ENCODE results near the gene EYS. TPM values are rescaled to one million over a fixed set of nuclear protein-coding genes. Genes with fewer than 3 reads are reported as not detected.

EYS gene
- total and polyA plus RNA-seq, 2 experiments from 2014 or later: under 0.01 to 0.15 TPM

DNA sequence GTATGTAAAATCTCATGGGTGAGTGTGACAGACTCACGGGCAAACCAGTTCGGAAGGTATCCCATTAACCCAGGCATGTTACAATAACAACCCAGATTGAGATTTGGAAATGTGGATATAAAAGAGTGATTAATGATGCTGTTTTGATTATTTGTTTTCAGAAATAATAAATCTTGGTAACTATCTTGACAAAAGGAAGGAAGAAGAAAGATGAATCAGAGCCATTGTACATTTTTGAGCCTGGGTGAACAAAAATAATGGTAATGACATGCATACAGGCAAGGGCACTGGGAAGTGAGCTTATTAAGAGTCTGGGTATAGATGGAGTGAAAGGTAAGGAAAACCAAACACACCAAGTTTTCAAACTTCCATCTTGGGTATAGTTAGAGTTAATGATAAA, 1209.4 kb downstream of the EYS start:
- no peaks in the 10 kb centered on the region for H3K36me3 ChIP-seq
- DNase-seq (ENCODE audit: low read depth in 1 of 2, low spot score in 1 of 2): no peak
- H3K27ac ChIP-seq: no peak overlapping the region
- TF ChIP-seq, protein P1, sequence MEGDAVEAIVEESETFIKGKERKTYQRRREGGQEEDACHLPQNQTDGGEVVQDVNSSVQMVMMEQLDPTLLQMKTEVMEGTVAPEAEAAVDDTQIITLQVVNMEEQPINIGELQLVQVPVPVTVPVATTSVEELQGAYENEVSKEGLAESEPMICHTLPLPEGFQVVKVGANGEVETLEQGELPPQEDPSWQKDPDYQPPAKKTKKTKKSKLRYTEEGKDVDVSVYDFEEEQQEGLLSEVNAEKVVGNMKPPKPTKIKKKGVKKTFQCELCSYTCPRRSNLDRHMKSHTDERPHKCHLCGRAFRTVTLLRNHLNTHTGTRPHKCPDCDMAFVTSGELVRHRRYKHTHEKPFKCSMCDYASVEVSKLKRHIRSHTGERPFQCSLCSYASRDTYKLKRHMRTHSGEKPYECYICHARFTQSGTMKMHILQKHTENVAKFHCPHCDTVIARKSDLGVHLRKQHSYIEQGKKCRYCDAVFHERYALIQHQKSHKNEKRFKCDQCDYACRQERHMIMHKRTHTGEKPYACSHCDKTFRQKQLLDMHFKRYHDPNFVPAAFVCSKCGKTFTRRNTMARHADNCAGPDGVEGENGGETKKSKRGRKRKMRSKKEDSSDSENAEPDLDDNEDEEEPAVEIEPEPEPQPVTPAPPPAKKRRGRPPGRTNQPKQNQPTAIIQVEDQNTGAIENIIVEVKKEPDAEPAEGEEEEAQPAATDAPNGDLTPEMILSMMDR (IDR thresholded peaks at IDR 0.05; ENCODE audit: low read depth, low read length): no peak
- H3K27me3 ChIP-seq: no peaks in the 10 kb centered on the region
- H3K4me1 ChIP-seq (ENCODE audit: low read depth): peaks cover 3% of the 10 kb centered on the region
- H3K4me3 ChIP-seq: no peak overlapping the region
- H3K9me3 ChIP-seq (ENCODE audit: low read depth): no peaks in the 10 kb centered on the region

DNA sequence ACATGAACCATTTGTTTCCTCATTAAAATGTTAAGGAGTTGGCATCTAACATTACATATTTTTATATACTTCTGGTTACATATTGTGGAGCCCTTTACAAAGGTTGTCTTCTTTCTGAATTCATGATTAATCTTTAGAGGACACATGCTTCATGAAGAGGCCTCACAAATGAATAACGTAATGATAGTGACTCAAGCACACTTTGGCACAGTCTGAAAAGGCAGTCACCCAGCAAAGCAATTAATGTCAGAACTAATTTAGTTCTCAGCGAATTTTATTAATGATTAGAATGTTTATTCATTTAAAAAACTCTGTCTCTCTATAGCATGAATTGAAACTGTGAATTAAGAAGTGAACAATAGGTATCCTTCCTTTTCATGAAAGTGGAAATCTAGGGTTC, 1217.3 kb downstream of the EYS start:
- Histone ChIP-seq H3K27ac (no peak overlapping the region), H3K4me3 (no peak overlapping the region), H3K4me1 (ENCODE audit: low read depth) (no peaks in the 10 kb centered on the region), H3K27me3 (no peaks in the 10 kb centered on the region), H3K9me3 (ENCODE audit: low read depth) (no peaks in the 10 kb centered on the region), H3K36me3 (no peaks in the 10 kb centered on the region)
- TF ChIP-seq, protein P1 (IDR thresholded peaks at IDR 0.05; ENCODE audit: low read depth, low read length): no peak
- no peak for DNase-seq (ENCODE audit: low read depth in 1 of 2, low spot score in 1 of 2)

DNA sequence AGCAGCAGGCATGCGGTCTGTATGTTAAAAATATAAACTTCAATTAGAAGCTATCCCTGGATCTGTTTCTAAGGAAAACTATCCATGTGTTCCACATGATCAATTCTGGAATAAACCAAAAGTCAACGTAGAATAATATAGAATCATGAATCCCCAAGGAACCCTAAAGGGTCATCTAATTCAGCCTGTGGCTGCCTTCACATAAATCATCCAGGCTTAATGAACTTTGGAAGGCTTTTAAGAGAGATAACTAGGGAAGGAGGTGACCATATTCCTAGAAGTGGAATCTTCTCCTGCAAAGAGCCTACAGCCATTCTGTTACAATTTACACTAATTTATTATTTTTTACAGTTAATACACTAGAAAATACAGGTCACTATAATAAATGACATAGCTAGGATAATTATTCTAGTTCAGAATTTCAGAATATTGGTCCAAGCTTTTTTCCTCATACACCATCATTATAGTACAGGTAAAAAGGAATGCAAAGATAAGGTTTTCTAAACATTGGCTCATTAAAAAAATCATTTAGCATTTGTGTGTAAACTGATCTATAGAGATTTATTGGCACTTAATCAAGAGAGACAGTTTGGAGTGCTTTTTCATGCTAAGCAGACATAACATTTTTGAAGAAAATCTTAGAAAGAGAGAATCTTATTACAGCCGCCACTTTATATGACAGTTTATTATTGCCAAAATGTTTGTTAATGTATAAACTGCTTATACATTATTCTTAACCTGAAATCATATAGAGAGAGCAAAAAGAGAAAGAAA, 1220.3 kb downstream of the EYS start:
- Histone ChIP-seq H3K27me3 (no peaks in the 10 kb centered on the region), H3K4me1 (ENCODE audit: low read depth) (no peaks in the 10 kb centered on the region), H3K9me3 (ENCODE audit: low read depth) (no peaks in the 10 kb centered on the region), H3K4me3 (no peak overlapping the region), H3K36me3 (no peaks in the 10 kb centered on the region), H3K27ac (no peak overlapping the region)
- TF ChIP-seq, protein P1 (IDR thresholded peaks at IDR 0.05; ENCODE audit: low read depth, low read length): no peak
- DNase-seq (ENCODE audit: low read depth in 1 of 2, low spot score in 1 of 2): no peak

DNA sequence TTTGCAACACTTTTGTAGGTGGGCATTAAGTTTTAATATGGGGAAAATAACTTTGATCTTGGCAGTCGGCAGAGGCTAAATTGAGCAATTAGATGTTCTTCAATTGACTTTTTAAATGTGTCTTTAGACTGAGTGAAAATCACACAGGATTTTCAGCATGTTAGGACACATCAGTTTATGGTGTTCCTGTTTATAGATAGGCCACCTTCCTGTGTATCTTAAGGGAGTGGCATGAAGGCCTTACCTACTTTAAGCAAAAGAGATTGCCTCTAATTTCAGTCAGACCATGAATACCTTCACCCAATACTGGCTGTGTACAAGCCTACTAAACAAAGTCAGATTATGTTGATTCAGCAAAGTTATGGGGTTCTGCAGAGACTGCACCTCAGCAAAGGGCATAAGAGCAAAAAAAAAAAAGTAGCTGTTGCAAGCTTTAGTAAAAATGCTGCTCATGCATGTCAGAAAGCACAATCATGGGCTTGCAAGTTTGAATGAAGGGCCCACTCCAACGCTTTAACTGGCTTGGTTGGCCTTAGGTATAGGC, 1223.0 kb downstream of the EYS start:
- TF ChIP-seq, protein P1 (IDR thresholded peaks at IDR 0.05; ENCODE audit: low read depth, low read length): no peak
- DNase-seq (ENCODE audit: low read depth in 1 of 2, low spot score in 1 of 2): no peak
- H3K36me3 ChIP-seq: no peaks in the 10 kb centered on the region
- H3K27me3 ChIP-seq: no peaks in the 10 kb centered on the region
- no peaks in the 10 kb centered on the region for H3K4me1 ChIP-seq (ENCODE audit: low read depth)
- H3K4me3 ChIP-seq: no peak overlapping the region
- H3K9me3 ChIP-seq (ENCODE audit: low read depth): no peaks in the 10 kb centered on the region
- no peak overlapping the region for H3K27ac ChIP-seq

DNA sequence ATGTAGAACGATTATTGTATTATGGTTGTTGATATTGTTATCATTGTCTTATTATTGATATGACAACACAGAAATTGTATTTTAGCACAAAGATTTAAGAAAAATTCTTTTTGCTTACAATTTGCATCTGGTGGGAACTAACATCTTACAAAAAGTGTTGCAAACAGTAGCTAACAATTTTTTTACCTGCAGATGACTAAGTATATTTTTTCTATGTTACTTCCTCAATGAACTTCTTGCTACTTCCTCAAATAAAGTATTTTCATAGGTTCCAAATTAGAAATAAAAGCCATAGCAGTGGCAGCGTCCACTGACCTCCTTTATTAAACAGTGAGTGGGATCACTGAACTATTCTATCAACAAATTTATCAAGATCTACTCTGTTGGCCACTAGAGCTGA, 1224.4 kb downstream of the EYS start:
- Histone ChIP-seq H3K27me3 (no peaks in the 10 kb centered on the region), H3K36me3 (no peaks in the 10 kb centered on the region), H3K4me3 (no peak overlapping the region), H3K9me3 (ENCODE audit: low read depth) (no peaks in the 10 kb centered on the region), H3K4me1 (ENCODE audit: low read depth) (no peaks in the 10 kb centered on the region), H3K27ac (no peak overlapping the region)
- no peak for DNase-seq (ENCODE audit: low read depth in 1 of 2, low spot score in 1 of 2)
- TF ChIP-seq, protein P1 (IDR thresholded peaks at IDR 0.05; ENCODE audit: low read depth, low read length): no peak

Data from cardiac muscle cell (in vitro differentiated cells and primary cell).